SHP77 (cell line): ENCODE data around the gene RNU1-4.
A peak's percentile ranks its signal among the peaks of the same experiment; 100 is the strongest.
"Not testable (repeated sequence)": the region's sequence is repeated elsewhere in the genome, so short reads cannot be mapped to it uniquely, and the experiment has no call there.

Experiments used
- DNase-seq, 2 experiments: peaks; one replicate each; lab custom pipeline; 2025; lab: John Stamatoyannopoulos, UW

The RNU1-4 gene

GRCh38 chr1:16740047-16740964 lies at the start of gene RNU1-4:
TSS of gene RNU1-4 (plus strand) at chr1:16740516.
- not testable (repeated sequence) for DNase-seq

- DNase-seq, result not testable (repeated sequence)
Measured at GRCh38 chr1:16690971-16691682, 49.2 kb upstream of the RNU1-4 start.

- not testable (repeated sequence) for DNase-seq
Measured at GRCh38 chr1:16692283-16692682, 48.0 kb upstream of the RNU1-4 start.

- DNase-seq, result not testable (repeated sequence)
Measured at GRCh38 chr1:16692717-16693448, 47.4 kb upstream of the RNU1-4 start.

- not testable (repeated sequence) for DNase-seq
Measured at GRCh38 chr1:16693449-16694307, 46.6 kb upstream of the RNU1-4 start.

DNA sequence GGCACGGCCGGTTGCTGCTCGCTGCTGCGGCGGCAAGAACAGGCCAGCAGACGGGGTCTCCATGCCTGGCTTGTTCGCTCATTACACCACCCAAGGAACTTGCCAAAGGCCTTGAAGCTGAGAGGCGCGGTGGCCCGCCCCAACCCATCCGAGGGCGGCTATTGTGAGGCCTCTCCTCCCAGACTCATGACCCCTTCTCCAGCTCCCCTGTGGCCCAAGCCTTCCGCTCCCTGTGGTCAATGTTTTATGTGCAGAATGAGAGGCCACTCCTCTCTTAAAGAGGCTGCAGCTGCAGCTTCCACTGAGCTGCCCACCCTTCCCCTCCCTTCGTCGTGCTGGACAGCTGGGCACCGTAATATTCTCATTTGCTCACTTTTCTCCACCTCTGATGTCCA lies 46.0 kb upstream of the RNU1-4 start:
- not testable (repeated sequence) for DNase-seq

DNA sequence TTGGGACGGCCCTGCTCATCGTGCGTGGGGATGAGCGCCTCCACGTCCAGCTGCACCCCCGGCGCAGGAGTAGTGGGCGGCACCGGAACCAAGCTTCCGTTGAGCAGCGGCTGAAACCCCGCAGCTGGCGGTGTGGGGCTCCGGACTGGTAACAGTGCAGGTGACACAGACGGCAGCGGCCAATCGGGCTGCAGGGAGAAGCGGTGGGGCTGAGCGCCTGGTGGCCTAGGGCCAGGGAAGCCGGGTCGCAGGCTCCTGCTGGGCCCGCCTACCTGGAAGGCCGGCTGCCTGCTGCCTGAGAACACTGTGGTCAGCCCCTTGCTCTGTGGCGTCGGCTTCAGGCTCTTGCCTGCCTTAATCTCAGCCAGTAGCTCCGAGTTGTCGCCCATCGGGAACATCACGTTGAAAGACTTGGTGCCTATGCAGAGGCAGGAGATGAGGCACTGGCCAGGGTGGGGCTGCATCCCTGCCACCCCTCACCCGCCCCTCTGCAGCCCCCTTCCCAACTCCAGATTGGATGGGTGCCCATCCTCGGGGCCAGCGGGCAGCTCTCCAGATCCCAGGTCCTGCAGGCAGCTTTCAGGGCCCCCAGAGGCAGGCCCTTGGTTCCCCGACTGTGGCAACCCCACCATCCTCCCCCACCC lies 43.7 kb upstream of the RNU1-4 start:
- DNase-seq, result peak; percentile 20 to 28

DNA sequence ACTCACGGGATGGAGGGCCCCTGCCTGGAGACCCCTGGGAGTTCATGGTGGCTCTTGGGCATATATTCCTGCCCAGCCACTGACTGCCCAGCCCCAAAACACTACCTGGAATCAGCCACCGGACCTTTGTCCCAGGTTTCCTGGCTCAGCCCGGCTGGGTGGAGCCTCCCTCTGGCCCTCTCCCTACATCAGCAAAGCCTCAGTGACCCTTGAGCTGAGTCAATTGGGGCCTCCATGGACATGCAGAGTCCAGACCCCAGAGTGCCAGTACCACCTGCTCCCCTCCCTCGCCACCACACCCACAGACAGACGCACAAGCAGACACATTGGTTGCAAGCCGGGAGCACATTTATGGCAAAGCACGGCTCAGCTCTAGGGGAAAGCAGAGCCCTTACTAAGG lies 43.2 kb upstream of the RNU1-4 start:
- not testable (repeated sequence) for DNase-seq

DNA sequence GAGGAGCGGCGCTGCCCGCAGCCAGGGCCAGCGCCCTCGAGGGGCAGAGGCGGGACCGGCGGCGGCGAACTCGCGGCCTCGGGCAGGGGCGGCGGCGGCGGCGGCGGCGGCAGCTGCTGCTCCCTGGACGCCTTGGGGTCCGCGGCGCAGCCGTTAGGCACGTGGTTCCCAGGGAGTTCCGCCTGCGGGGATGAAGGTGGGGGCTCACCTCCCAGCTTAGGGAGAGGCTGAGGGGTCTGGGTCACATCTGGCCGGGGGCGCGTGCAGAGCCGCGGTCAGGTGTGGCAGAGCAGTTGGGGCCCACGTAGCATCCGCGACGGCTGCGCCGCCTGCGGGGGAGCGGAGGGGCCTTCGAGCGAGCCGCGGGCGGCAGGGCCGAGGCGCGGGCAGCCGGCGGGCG lies 40.9 kb upstream of the RNU1-4 start:
- DNase-seq, result not testable (repeated sequence)

DNA sequence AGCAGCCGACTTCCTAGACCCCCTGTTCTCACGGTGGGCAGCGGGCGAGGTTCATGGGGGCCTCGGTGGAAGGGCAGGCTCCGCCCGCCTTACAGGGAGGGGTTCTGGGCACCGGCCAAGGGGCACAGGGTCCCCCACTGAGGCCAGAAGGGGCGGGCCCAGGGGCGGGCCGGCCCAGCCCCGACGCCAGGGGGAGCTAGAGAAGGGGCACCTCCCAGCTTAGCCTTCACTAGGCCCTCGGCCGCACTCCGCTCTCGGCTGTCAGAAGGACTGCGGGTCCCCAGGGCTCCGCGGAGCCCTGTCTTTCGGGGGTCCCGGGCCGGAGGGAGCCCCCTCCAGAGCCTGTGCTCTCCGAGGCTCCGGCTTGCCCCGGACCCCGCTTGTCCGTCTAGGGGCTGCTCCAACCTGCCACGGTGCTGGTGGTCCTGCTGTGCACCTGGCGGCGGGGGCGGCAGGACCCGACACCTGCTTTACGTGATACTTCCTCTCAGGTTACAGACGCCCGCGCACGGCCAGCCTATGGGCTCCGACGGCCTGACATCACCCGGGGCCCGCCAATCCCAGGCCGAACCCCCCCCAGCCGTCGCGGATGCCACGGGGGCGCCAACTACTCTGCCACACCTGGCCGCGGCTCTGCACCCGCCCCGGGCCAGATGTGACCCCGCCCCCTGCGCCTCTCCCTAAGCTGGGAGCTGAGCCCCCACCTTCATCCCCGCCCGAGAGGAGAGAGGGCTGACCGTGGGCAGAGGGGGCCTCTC lies 40.0 kb upstream of the RNU1-4 start:
- DNase-seq, result not testable (repeated sequence)

- DNase-seq, result not testable (repeated sequence)
Measured at GRCh38 chr1:16701189-16701588, 39.1 kb upstream of the RNU1-4 start.

- DNase-seq, result not testable (repeated sequence)
Measured at GRCh38 chr1:16702280-16702679, 38.0 kb upstream of the RNU1-4 start.

DNA sequence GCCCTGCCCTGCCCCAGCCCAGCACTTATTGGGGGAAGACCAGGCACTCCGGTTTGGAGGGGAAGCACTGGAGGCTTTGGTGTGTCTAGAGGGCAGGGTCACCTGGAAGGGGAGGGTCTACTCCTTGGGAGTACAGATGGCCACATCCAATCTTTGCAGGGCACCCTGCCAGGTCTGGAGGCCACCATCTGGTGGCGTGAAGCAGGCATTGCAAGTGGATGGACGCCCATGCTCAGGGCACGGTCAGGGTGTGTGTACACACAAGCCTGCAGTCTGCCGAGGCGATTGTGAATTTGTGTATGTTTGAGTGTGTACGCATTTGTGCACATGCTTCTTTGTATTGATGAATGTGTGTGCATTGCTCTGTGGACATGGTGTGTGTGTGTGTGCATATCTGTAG lies 37.2 kb upstream of the RNU1-4 start:
- DNase-seq, result not testable (repeated sequence)

- DNase-seq, result not testable (repeated sequence)
Measured at GRCh38 chr1:16703602-16704001, 36.7 kb upstream of the RNU1-4 start.

- not testable (repeated sequence) for DNase-seq
Measured at GRCh38 chr1:16704076-16704475, 36.2 kb upstream of the RNU1-4 start.

- not testable (repeated sequence) for DNase-seq
Measured at GRCh38 chr1:16704502-16705100, 35.7 kb upstream of the RNU1-4 start.

- not testable (repeated sequence) for DNase-seq
Measured at GRCh38 chr1:16706302-16706701, 34.0 kb upstream of the RNU1-4 start.

DNA sequence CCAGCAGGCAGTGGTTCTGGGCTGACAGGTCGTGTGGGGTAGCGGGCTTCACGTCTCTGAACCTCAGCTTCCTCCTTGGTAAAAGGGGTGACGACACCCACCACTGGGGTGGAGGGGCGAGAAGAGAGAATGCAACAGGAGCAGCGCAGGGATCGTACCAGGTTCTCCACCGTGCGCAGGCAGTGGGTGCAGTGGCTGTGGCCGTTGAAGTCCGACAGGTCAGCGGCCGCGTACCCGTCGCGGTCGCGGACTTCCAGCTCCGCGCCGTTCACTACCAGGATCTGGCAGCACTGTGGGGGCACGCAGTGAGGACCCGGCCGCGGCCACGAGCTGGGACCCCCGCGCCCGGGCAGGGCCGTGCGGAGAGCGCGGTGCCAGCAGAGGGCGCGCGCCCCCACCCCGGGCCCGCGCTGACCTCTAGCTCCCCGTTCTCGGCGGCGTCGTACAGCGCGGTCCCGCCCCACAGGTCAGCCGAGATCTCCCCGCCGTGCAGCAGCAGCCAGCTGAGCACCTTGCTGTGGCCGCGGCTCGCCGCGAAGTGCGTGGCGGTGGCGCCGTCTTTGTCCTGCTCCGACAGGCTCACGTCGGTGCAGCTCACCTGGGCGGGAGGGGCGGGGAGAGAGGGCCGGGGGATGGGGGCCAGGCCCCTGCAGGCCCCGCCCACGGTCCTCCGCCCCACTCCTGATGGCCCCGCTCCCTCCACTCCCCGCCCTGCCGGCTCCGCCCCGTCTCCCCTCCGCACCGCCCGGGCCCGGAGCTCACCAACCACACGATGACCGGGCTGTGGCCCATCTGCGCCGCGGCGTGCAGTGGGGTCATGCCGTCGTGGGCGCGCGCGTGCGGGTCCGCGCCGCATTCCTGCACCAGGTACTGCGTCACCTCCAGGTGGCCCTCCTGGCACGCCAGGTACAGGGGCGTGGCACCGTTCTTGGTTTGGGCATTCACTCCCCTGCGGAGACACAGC lies 32.9 kb upstream of the RNU1-4 start:
- DNase-seq, result not testable (repeated sequence)
